GM19438 (cell line): ENCODE data around the gene TRA2B.

Experiments used
- ATAC-seq: cut with Tn5 transposase; IDR thresholded peaks from one replicate; pipeline ENCODE4 v1.9.1; 2021; ENCODE audit warnings: low read depth; ENCODE audit not compliant: unreplicated experiment

TRA2B gene

GRCh38 chr3:185937689-185938374 is at the start of gene TRA2B:
TSS of gene TRA2B (minus strand) at chr3:185938014. CDS start at chr3:185937860, 154 bp downstream.
- peak; percentile 95 for ATAC-seq

GRCh38 chr3:185986198-185986777 is 48.5 kb upstream of the TRA2B start:
- no peak for ATAC-seq

GRCh38 chr3:185984203-185984602 is 46.4 kb upstream of the TRA2B start:
- no peak for ATAC-seq

GRCh38 chr3:185983495-185984141 is 45.8 kb upstream of the TRA2B start:
- ATAC-seq = no peak

GRCh38 chr3:185982632-185983031 is 44.8 kb upstream of the TRA2B start:
- ATAC-seq = no peak

GRCh38 chr3:185981621-185982020 is 43.8 kb upstream of the TRA2B start:
- no peak for ATAC-seq

GRCh38 chr3:185979721-185980121 is 41.9 kb upstream of the TRA2B start:
- no peak for ATAC-seq

- ATAC-seq = no peak
Measured at GRCh38 chr3:185978516-185978915, 40.7 kb upstream of the TRA2B start.

GRCh38 chr3:185977679-185978040 is 39.8 kb upstream of the TRA2B start:
- ATAC-seq = no peak

GRCh38 chr3:185976977-185977678 is 39.3 kb upstream of the TRA2B start:
- ATAC-seq = peak; percentile 90

- ATAC-seq = no peak
Measured at GRCh38 chr3:185976100-185976499, 38.3 kb upstream of the TRA2B start.

- no peak for ATAC-seq
Measured at GRCh38 chr3:185971579-185971978, 33.8 kb upstream of the TRA2B start.

- no peak for ATAC-seq
Measured at GRCh38 chr3:185968168-185968567, 30.4 kb upstream of the TRA2B start.

GRCh38 chr3:185966655-185967054 is 28.8 kb upstream of the TRA2B start:
- no peak for ATAC-seq

- ATAC-seq = no peak
Measured at GRCh38 chr3:185965496-185965895, 27.7 kb upstream of the TRA2B start.

- ATAC-seq = no peak
Measured at GRCh38 chr3:185961675-185962232, 23.9 kb upstream of the TRA2B start.

GRCh38 chr3:185960522-185961288 is 22.9 kb upstream of the TRA2B start:
- ATAC-seq = no peak

GRCh38 chr3:185959609-185960521 is 22.1 kb upstream of the TRA2B start:
- ATAC-seq = no peak

- ATAC-seq = no peak
Measured at GRCh38 chr3:185958626-185959025, 20.8 kb upstream of the TRA2B start.
